GM04504 (cell line): Measurements from ENCODE around the gene KLK7.
"Not testable (repeated sequence)": the region's sequence is repeated elsewhere in the genome, so short reads cannot be mapped to it uniquely, and the experiment has no call there.

ENCODE experiments used
- DNase-seq: peaks from one replicate; pipeline ENCODE4 v3.0.0-alpha.2; 2012; ENCODE audit warnings: low read depth

KLK7 gene

GRCh38 chr19:51010066-51010795, 26.5 kb upstream of the KLK7 start:
- DNase-seq: no peak

- no peak for DNase-seq
Observed at GRCh38 chr19:51009061-51009891, 25.6 kb upstream of the KLK7 start.

- no peak for DNase-seq
Observed at GRCh38 chr19:51007488-51007887, 23.8 kb upstream of the KLK7 start.

GRCh38 chr19:51006406-51006805, 22.7 kb upstream of the KLK7 start:
- DNase-seq: no peak

DNA sequence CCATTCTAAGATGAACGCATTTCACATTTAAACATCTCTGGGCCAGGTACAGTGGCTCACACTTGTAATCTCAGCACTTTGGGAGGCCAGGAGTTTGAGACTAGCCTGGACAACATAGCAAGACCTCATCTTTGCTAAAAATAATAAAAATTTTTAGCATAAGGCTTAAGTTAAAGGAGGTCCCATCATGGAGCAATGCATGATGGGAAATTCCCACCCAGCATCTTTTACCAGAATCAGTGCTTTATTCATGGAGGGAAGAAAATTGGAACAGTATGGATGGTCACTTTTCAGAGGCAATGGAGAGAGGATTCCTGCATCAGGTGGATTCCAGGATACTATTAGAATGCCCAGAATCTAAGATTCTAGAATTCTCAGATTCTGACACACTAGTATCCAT, 21.5 kb upstream of the KLK7 start:
- DNase-seq: no peak

- DNase-seq: no peak
Observed at GRCh38 chr19:51003316-51003715, 19.6 kb upstream of the KLK7 start.

DNA sequence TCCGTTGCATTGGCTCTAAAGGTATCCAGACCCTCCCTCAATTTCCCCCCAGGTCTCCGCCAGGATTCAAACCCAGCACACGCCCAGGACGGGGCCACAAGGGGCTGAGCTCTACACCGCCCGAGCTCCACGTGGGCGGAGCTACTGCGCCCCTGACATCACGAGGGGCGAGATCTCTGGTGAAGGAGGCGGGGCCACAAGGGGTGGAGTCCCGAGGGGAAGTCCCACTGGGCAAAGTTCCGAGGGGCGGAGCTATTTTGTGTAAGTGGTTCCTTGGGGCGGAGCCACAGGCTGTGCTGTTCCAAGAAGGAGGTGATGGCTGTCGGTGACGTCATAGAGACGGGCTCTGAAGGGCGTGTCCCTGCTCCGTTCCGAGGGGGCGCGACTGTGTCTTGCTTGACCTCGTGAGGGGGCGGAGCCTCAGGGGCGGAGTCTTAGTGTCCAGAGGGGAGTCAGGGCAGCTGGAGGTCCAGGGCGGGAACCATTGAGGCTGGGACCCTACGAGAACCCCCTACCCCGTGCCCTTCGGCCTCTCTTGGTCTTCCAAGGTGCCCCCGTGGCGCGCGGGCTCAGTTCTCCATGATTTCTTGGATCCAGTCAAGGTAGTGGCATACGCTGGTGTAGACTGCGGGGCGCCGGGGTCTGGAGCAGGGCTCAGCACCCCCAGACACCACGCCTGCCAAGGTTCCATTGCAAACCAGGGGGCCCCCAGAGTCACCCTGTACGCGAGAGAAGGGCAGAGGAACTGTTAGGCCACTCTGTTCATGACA, 19.0 kb upstream of the KLK7 start:
- no peak for DNase-seq

DNA sequence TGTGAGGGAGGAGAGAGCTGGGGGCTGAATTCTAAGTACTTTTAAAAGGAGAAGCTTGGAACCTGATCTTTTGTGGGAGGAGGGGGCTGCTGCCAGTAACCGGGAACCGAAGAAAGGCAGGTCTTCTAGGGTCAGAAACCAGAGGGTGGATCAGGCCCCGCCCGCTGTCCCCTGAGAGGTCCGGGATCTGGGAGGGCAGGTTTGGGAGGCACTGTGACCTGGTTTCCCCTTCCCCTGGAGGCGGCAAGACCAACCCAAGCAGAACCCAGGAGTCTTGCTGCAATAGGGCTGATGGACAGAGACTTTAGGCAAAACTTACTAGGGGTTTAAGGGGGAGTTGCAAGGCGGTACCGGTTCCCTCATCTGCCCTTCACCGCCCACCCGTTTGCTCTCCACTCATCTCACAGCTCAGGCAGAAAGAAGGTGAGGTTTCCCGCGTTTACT, 18.4 kb upstream of the KLK7 start:
- no peak for DNase-seq

- no peak for DNase-seq
Observed at GRCh38 chr19:51001515-51001914, 17.8 kb upstream of the KLK7 start, which contains the start of gene KLK8. TSS of gene KLK8 (minus strand) at chr19:51001604. CDS start at chr19:51001167, 437 bp downstream.

DNA sequence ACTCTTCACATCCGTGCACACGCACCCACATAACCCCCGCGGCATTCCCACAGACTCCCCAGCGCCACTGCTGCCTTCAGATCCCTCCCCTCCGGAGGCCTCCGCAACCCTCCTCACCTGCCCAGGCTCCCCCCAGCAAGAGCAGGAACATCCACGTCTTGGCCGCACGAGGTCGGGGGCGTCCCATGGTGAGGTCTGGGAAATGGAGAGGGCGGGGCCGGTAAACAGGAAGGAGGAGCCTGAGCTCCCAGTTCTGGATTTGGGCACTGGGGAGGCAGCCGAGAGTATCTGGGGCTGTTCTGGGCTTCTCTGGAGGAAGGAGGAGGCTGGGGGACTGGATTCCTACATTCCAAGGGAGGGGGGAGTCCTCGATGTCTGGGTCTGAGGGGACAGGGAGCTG, 17.3 kb upstream of the KLK7 start:
- no peak for DNase-seq

- no peak for DNase-seq
Observed at GRCh38 chr19:51000426-51000825, 16.7 kb upstream of the KLK7 start.

- no peak for DNase-seq
Observed at GRCh38 chr19:50998686-50999085, 15.0 kb upstream of the KLK7 start.

DNA sequence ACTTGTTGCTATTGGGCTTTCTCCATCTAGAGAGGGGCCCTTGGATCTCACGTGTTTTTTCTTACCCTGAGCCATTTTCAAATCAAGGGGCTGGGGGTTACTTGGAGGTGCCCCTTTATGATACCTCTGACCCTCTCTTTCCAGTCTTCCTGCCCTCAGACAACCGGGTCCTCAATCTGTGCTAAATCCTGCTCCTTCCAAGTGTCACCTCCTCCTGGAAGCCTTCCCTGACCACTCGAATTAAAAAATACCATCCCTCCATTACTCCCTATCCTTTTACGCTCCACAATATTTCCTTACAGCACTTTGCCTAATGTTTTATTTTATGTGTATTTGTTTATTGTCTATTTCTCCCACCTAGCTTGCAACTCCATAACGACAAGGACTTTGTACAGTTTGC, 14.3 kb upstream of the KLK7 start:
- no peak for DNase-seq

DNA sequence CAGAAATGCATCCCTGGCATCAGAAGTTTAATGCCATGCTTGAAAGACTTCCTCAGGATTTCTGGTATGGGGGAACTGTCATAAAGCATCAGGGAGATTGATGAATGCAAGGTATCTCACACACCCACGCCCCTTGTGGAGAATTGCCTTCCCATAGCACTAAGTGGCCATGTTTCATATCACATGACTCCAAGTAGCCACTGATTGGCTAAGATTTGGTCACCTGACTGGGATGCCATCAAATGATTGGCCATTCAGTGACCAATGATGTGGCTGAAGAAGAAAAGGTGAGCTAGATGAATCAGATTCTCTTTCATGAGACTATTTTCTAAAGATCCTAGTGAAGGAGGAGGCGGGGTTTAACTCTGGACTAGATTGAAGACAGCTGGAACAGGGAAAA, 10.4 kb upstream of the KLK7 start:
- no peak for DNase-seq

- no peak for DNase-seq
Observed at GRCh38 chr19:50992666-50993035, 8.9 kb upstream of the KLK7 start.

DNA sequence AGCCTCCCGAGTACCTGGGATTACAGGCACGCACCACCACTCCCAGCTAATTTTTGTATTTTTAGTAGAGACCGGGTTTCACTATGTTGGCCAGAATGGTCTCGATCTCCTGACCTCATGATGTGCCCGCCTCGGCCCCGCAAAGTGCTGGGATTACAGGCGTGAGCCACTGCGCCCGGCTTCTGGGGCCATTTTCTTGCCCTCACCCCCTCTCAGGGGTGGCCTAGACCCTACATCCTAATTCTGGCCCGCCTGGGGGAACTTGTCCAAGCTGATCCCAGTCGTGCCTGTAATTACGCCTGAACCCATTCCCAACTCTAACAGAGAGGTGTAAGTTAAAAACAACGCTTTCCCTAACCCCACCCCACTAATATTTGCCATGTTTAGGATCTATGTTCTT, 699 bp upstream of the KLK7 start:
- DNase-seq: not testable (repeated sequence)

DNA sequence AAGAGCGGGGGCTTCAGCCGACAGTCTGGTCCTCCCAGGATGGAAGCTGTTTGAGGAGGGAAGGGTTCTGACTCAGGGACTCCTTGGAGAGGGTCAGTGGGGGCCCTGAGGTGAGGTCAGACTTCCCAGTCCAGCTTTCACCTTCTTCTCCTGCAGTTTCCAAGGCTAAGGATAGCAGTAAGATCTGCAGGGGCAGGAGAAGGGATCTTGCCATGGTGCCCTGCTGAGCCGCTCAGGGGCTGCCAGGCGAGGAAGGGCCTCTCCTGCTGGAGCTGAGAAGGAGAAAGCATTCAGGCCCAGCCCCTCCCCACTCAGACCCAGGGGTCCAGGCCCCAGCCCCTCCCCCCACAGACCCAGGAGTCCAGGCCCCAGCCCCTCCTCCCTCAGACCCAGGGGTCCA, 1.5 kb downstream of the KLK7 start:
- no peak for DNase-seq

GRCh38 chr19:50981587-50982146, 2.0 kb downstream of the KLK7 start:
- DNase-seq: no peak

DNA sequence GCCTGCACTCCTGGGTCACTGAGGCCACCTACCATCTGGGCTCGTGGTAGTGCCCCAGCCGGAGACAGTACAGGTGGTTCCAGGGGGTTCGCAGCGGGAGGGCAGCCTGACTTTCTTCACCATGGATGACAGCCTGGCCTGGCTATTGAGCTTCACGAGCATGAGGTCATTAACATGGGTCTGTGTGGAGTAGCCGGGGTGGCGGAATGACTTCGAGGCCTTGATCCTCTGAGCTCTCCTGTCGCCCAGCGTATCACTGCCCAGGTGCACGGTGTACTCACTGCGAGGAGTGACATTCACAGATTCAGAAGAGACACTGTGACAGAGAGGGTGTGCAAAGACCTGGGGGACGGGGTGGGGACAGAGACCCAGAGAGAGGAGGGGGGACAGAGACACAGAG, 3.5 kb downstream of the KLK7 start:
- DNase-seq: no peak

DNA sequence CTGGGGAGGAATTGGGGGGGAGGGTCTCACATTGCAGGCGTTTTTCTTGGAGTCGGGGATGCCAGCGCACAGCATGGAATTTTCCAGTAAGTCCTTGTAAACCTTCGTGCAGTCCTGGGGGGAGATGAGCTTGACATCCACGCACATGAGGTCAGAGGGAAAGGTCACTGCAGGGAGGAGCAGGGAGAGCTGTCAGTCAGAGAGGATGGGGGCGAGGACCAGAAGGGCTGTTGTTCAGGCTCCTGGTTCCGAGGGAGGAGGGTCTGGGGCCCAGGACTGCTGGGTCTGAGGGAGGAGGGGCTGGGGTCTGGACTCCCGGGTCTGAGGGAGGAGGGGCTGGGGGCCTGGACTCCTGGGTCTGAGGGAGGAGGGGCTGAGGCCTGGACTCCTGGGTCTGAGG, 4.0 kb downstream of the KLK7 start:
- no peak for DNase-seq

DNA sequence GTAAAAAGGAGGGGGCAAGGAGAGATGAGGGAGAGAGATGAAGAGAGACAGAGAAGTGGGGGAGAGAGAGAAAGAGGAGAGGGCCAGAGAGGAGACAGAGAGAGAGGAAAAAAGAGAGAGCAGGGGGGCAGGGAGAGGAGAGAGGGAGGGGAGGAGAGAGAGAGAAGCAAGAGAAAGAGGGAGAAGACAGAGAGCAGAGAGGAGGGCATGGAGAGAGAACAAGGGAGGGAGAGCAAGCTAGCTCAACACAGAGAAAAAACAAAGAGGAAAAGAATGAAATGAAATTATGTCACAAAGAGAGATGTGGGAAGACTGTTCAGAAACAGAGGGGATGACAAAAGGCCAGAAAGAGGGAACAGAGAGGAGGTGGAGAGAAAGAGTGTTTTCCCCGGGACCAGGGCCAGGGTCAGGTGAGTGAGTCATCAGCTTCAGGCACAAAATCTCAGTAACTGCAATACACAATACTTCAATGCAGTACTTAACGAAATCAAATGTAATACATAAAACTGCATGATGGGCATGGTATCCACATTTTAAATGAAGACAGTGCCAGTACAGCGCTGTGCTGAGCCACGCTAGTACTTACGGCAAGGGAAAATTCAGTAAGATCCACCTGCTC, 4.8 kb downstream of the KLK7 start:
- no peak for DNase-seq

- no peak for DNase-seq
Observed at GRCh38 chr19:50977626-50978025, 6.1 kb downstream of the KLK7 start.
